ENCODE data around the gene DRC7.

DNA sequence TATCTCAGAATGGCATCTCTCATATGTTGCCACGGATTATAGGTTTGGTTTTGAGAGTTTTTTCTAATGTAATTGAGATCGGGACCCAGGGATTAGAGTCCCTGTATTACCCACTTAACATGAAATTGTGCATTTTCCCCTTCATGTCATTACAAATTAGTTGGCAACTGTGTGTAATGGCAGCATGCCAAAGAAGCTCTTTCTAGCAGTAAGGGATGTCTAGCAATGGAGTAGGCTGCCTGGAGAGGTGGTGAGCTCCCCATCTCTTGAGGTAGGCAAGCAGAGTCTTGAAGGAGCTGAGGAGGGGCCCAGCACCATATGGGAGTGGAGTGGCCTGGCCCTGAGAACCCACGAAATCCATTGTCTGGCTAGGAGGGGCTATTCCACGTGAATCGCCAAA lies 30.9 kb downstream of the DRC7 start:
- no peak for TF ChIP-seq NR2C2 (CRISPR knock-in tag; IDR thresholded peaks at IDR 0.05)
- TF ChIP-seq NR2C2 (tag; IDR thresholded peaks at IDR 0.05): no peak
- TF ChIP-seq, protein P1, sequence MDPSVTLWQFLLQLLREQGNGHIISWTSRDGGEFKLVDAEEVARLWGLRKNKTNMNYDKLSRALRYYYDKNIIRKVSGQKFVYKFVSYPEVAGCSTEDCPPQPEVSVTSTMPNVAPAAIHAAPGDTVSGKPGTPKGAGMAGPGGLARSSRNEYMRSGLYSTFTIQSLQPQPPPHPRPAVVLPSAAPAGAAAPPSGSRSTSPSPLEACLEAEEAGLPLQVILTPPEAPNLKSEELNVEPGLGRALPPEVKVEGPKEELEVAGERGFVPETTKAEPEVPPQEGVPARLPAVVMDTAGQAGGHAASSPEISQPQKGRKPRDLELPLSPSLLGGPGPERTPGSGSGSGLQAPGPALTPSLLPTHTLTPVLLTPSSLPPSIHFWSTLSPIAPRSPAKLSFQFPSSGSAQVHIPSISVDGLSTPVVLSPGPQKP (CRISPR knock-in tag; IDR thresholded peaks at IDR 0.05): no peak
- TF ChIP-seq CBX2 (IDR thresholded peaks at IDR 0.05; ENCODE audit: insufficient read depth, low read length, poor library complexity, severe bottlenecking): no peak
- TF ChIP-seq, protein P2, sequence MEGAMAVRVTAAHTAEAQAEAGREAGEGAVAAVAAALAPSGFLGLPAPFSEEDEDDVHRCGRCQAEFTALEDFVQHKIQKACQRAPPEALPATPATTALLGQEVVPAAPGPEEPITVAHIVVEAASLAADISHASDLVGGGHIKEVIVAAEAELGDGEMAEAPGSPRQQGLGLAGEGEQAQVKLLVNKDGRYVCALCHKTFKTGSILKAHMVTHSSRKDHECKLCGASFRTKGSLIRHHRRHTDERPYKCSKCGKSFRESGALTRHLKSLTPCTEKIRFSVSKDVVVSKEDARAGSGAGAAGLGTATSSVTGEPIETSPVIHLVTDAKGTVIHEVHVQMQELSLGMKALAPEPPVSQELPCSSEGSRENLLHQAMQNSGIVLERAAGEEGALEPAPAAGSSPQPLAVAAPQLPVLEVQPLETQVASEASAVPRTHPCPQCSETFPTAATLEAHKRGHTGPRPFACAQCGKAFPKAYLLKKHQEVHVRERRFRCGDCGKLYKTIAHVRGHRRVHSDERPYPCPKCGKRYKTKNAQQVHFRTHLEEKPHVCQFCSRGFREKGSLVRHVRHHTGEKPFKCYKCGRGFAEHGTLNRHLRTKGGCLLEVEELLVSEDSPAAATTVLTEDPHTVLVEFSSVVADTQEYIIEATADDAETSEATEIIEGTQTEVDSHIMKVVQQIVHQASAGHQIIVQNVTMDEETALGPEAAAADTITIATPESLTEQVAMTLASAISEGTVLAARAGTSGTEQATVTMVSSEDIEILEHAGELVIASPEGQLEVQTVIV (CRISPR knock-in tag; IDR thresholded peaks at IDR 0.05; ENCODE audit: borderline replicate concordance): no peak
- TF ChIP-seq, protein P3, sequence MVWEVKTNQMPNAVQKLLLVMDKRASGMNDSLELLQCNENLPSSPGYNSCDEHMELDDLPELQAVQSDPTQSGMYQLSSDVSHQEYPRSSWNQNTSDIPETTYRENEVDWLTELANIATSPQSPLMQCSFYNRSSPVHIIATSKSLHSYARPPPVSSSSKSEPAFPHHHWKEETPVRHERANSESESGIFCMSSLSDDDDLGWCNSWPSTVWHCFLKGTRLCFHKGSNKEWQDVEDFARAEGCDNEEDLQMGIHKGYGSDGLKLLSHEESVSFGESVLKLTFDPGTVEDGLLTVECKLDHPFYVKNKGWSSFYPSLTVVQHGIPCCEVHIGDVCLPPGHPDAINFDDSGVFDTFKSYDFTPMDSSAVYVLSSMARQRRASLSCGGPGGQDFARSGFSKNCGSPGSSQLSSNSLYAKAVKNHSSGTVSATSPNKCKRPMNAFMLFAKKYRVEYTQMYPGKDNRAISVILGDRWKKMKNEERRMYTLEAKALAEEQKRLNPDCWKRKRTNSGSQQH (CRISPR knock-in tag; IDR thresholded peaks at IDR 0.05): no peak
- TF ChIP-seq, protein P4, sequence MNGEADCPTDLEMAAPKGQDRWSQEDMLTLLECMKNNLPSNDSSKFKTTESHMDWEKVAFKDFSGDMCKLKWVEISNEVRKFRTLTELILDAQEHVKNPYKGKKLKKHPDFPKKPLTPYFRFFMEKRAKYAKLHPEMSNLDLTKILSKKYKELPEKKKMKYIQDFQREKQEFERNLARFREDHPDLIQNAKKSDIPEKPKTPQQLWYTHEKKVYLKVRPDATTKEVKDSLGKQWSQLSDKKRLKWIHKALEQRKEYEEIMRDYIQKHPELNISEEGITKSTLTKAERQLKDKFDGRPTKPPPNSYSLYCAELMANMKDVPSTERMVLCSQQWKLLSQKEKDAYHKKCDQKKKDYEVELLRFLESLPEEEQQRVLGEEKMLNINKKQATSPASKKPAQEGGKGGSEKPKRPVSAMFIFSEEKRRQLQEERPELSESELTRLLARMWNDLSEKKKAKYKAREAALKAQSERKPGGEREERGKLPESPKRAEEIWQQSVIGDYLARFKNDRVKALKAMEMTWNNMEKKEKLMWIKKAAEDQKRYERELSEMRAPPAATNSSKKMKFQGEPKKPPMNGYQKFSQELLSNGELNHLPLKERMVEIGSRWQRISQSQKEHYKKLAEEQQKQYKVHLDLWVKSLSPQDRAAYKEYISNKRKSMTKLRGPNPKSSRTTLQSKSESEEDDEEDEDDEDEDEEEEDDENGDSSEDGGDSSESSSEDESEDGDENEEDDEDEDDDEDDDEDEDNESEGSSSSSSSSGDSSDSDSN (IDR thresholded peaks at IDR 0.05; ENCODE audit: borderline replicate concordance in 1 of 2, low read depth in 2 of 2, low read length in 2 of 2): no peak
- TF ChIP-seq, protein P5, sequence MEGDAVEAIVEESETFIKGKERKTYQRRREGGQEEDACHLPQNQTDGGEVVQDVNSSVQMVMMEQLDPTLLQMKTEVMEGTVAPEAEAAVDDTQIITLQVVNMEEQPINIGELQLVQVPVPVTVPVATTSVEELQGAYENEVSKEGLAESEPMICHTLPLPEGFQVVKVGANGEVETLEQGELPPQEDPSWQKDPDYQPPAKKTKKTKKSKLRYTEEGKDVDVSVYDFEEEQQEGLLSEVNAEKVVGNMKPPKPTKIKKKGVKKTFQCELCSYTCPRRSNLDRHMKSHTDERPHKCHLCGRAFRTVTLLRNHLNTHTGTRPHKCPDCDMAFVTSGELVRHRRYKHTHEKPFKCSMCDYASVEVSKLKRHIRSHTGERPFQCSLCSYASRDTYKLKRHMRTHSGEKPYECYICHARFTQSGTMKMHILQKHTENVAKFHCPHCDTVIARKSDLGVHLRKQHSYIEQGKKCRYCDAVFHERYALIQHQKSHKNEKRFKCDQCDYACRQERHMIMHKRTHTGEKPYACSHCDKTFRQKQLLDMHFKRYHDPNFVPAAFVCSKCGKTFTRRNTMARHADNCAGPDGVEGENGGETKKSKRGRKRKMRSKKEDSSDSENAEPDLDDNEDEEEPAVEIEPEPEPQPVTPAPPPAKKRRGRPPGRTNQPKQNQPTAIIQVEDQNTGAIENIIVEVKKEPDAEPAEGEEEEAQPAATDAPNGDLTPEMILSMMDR (IDR thresholded peaks at IDR 0.05 in 2 of 3, conservative IDR thresholded peaks at IDR 0.05 in 1 of 3; ENCODE audit: insufficient read depth in 2 of 3, low read depth in 1 of 3, low read length in 3 of 3): no peak
- TF ChIP-seq, protein P6, sequence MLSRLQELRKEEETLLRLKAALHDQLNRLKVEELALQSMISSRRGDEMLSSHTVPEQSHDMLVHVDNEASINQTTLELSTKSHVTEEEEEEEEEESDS (CRISPR knock-in tag; IDR thresholded peaks at IDR 0.05): no peak
- TF ChIP-seq YBX1 (IDR thresholded peaks at IDR 0.05): no peak
- TF ChIP-seq EP300 (IDR thresholded peaks at IDR 0.05; ENCODE audit: low read length): no peak
- TF ChIP-seq ZNF146 (CRISPR knock-in tag; IDR thresholded peaks at IDR 0.05; ENCODE audit: unreplicated experiment): no peak
